ENCODE results near the gene PHLPP2. TPM values are rescaled to one million over a fixed set of nuclear protein-coding genes. Genes with fewer than 3 reads are reported as not detected.
"Not testable (repeated sequence)": the region's sequence is repeated elsewhere in the genome, so short reads cannot be mapped to it uniquely, and the experiment has no call there.

The PHLPP2 gene
- polyA plus RNA-seq, 4 donors = 7.6 to 11.6 (median 9.5) TPM

- no peak for DNase-seq (ENCODE audit: low read depth in 4 of 4, low spot score in 2 of 4)
Measured at GRCh38 chr16:71721066-71721740, 3.3 kb downstream of the PHLPP2 start.

- no peak for DNase-seq (ENCODE audit: low read depth in 4 of 4, low spot score in 2 of 4)
Measured at GRCh38 chr16:71712501-71712900, 12.0 kb downstream of the PHLPP2 start.

GRCh38 chr16:71711789-71712188, 12.7 kb downstream of the PHLPP2 start:
- no peak for DNase-seq (ENCODE audit: low read depth in 4 of 4, low spot score in 2 of 4)

- DNase-seq (ENCODE audit: low read depth in 4 of 4, low spot score in 2 of 4) = no peak
Measured at GRCh38 chr16:71709229-71709781, 15.2 kb downstream of the PHLPP2 start.

- DNase-seq (ENCODE audit: low read depth in 4 of 4, low spot score in 2 of 4) = no peak
Measured at GRCh38 chr16:71708696-71709095, 15.8 kb downstream of the PHLPP2 start.

GRCh38 chr16:71707199-71707598, 17.3 kb downstream of the PHLPP2 start:
- no peak for DNase-seq (ENCODE audit: low read depth in 4 of 4, low spot score in 2 of 4)

- no peak for DNase-seq (ENCODE audit: low read depth in 4 of 4, low spot score in 2 of 4)
Measured at GRCh38 chr16:71706046-71706445, 18.5 kb downstream of the PHLPP2 start.

- DNase-seq (ENCODE audit: low read depth in 4 of 4, low spot score in 2 of 4) = no peak
Measured at GRCh38 chr16:71703333-71703732, 21.2 kb downstream of the PHLPP2 start.

- no peak for DNase-seq (ENCODE audit: low read depth in 4 of 4, low spot score in 2 of 4)
Measured at GRCh38 chr16:71700831-71701230, 23.7 kb downstream of the PHLPP2 start.

- no peak for DNase-seq (ENCODE audit: low read depth in 4 of 4, low spot score in 2 of 4)
Measured at GRCh38 chr16:71698491-71698890, 26.0 kb downstream of the PHLPP2 start.

- DNase-seq (ENCODE audit: low read depth in 4 of 4, low spot score in 2 of 4) = no peak
Measured at GRCh38 chr16:71693164-71693563, 31.3 kb downstream of the PHLPP2 start.

GRCh38 chr16:71689901-71690300, 34.6 kb downstream of the PHLPP2 start:
- DNase-seq (ENCODE audit: low read depth in 4 of 4, low spot score in 2 of 4) = no peak

GRCh38 chr16:71687861-71688260, 36.6 kb downstream of the PHLPP2 start:
- DNase-seq (ENCODE audit: low read depth in 4 of 4, low spot score in 2 of 4) = no peak

GRCh38 chr16:71684280-71684679, 40.2 kb downstream of the PHLPP2 start:
- DNase-seq (ENCODE audit: low read depth in 4 of 4, low spot score in 2 of 4) = not testable (repeated sequence)

- no peak for DNase-seq (ENCODE audit: low read depth in 4 of 4, low spot score in 2 of 4)
Measured at GRCh38 chr16:71681360-71681759, 43.1 kb downstream of the PHLPP2 start.

GRCh38 chr16:71676236-71676635, 48.3 kb downstream of the PHLPP2 start:
- DNase-seq (ENCODE audit: low read depth in 4 of 4, low spot score in 2 of 4) = no peak

GRCh38 chr16:71675380-71675779, 49.1 kb downstream of the PHLPP2 start:
- no peak for DNase-seq (ENCODE audit: low read depth in 4 of 4, low spot score in 2 of 4)

GRCh38 chr16:71674229-71674628, 50.3 kb downstream of the PHLPP2 start:
- no peak for DNase-seq (ENCODE audit: low read depth in 4 of 4, low spot score in 2 of 4)

- DNase-seq (ENCODE audit: low read depth in 4 of 4, low spot score in 2 of 4) = no peak
Measured at GRCh38 chr16:71673582-71673973, 50.9 kb downstream of the PHLPP2 start.

GRCh38 chr16:71672803-71673581, 51.5 kb downstream of the PHLPP2 start:
- DNase-seq (ENCODE audit: low read depth in 4 of 4, low spot score in 2 of 4) = no peak

- no peak for DNase-seq (ENCODE audit: low read depth in 4 of 4, low spot score in 2 of 4)
Measured at GRCh38 chr16:71672125-71672524, 52.4 kb downstream of the PHLPP2 start.

GRCh38 chr16:71671165-71671564, 53.3 kb downstream of the PHLPP2 start:
- no peak for DNase-seq (ENCODE audit: low read depth in 4 of 4, low spot score in 2 of 4)
